ENCODE measurements around the gene TIMP3.

The TIMP3 gene

GRCh38 chr22:32781695-32782094, 19.8 kb upstream of the TIMP3 start:
- ChIA-PET CTCF (no interaction called here), POLR2A (ENCODE audit: low non-redundant PET) (no interaction called here)
- TF ChIP-seq CTCF (conservative IDR thresholded peaks at IDR 0.05; ENCODE audit: low read depth) = no peak
- H3K27ac ChIP-seq = no peak overlapping the region
- no peak for DNase-seq (ENCODE audit: low spot score)

GRCh38 chr22:32785321-32786026, 16.0 kb upstream of the TIMP3 start:
- DNase-seq (ENCODE audit: low spot score) = no peak
- H3K27ac ChIP-seq = no peak overlapping the region
- ChIA-PET POLR2A (ENCODE audit: low non-redundant PET) (no interaction called here), CTCF (no interaction called here)
- TF ChIP-seq CTCF (conservative IDR thresholded peaks at IDR 0.05; ENCODE audit: low read depth) = no peak

GRCh38 chr22:32786027-32786418, 15.5 kb upstream of the TIMP3 start:
- no peak for DNase-seq (ENCODE audit: low spot score)
- CTCF ChIA-PET = no interaction called here
- POLR2A ChIA-PET (ENCODE audit: low non-redundant PET) = no interaction called here
- no peak overlapping the region for H3K27ac ChIP-seq
- TF ChIP-seq CTCF (conservative IDR thresholded peaks at IDR 0.05; ENCODE audit: low read depth) = no peak

- ChIA-PET CTCF (no interaction called here), POLR2A (ENCODE audit: low non-redundant PET) (no interaction called here)
- TF ChIP-seq CTCF (conservative IDR thresholded peaks at IDR 0.05; ENCODE audit: low read depth) = no peak
- H3K27ac ChIP-seq = peak overlapping the region; percentile 78
- no peak for DNase-seq (ENCODE audit: low spot score)
Observed at GRCh38 chr22:32788904-32789624, 12.4 kb upstream of the TIMP3 start.

GRCh38 chr22:32789797-32790620, 11.5 kb upstream of the TIMP3 start:
- POLR2A ChIA-PET (ENCODE audit: low non-redundant PET) = no interaction called here
- CTCF ChIA-PET = no interaction called here
- no peak for DNase-seq (ENCODE audit: low spot score)
- H3K27ac ChIP-seq = no peak overlapping the region
- no peak for TF ChIP-seq CTCF (conservative IDR thresholded peaks at IDR 0.05; ENCODE audit: low read depth)

- no peak for DNase-seq (ENCODE audit: low spot score)
- POLR2A ChIA-PET (ENCODE audit: low non-redundant PET) = no interaction called here
- no peak for TF ChIP-seq CTCF (conservative IDR thresholded peaks at IDR 0.05; ENCODE audit: low read depth)
- CTCF ChIA-PET = no interaction called here
- H3K27ac ChIP-seq = no peak overlapping the region
Observed at GRCh38 chr22:32791056-32791455, 10.4 kb upstream of the TIMP3 start.
